ENCODE results near the gene CTAG1B.
"Not testable (repeated sequence)": the region's sequence is repeated elsewhere in the genome, so short reads cannot be mapped to it uniquely, and the experiment has no call there.

The CTAG1B gene

GRCh38 chrX:154619182-154619581 is at the start of gene CTAG1B:
CTAG1B (minus strand) TSS chrX:154619282; CDS start chrX:154619218, 64 bp downstream.
- not testable (repeated sequence) for H3K4me3 ChIP-seq (replicated peaks; ENCODE audit: low read depth, low read length); DNase-seq (ENCODE audit: extremely low read depth, low read depth)

GRCh38 chrX:154661899-154662298 is 42.8 kb upstream of the CTAG1B start:
- no peak for TF ChIP-seq CTCF (IDR thresholded peaks at IDR 0.05; ENCODE audit: low read depth, low read length, missing control alignments)

GRCh38 chrX:154661170-154661569 is 42.1 kb upstream of the CTAG1B start:
- TF ChIP-seq CTCF (IDR thresholded peaks at IDR 0.05; ENCODE audit: low read depth, low read length, missing control alignments) = no peak
- DNase-seq (ENCODE audit: extremely low read depth, low read depth) = no peak
- H3K4me3 ChIP-seq (replicated peaks; ENCODE audit: low read depth, low read length) = no peak overlapping the region

More at GRCh38 chrX:154661899-154662298, 42.8 kb upstream of the CTAG1B start:
- no peak overlapping the region for H3K4me3 ChIP-seq (replicated peaks; ENCODE audit: low read depth, low read length)
- DNase-seq (ENCODE audit: extremely low read depth, low read depth) = no peak

- no peak overlapping the region for H3K4me3 ChIP-seq (replicated peaks; ENCODE audit: low read depth, low read length)
- no peak for DNase-seq (ENCODE audit: extremely low read depth, low read depth)
- TF ChIP-seq CTCF (IDR thresholded peaks at IDR 0.05; ENCODE audit: low read depth, low read length, missing control alignments) = no peak
Measured at GRCh38 chrX:154660541-154660940, 41.5 kb upstream of the CTAG1B start.

- H3K4me3 ChIP-seq (replicated peaks; ENCODE audit: low read depth, low read length) = no peak overlapping the region
- TF ChIP-seq CTCF (IDR thresholded peaks at IDR 0.05; ENCODE audit: low read depth, low read length, missing control alignments) = no peak
- DNase-seq (ENCODE audit: extremely low read depth, low read depth) = no peak
Measured at GRCh38 chrX:154658957-154659356, 39.9 kb upstream of the CTAG1B start.

- DNase-seq (ENCODE audit: extremely low read depth, low read depth) = no peak
- H3K4me3 ChIP-seq (replicated peaks; ENCODE audit: low read depth, low read length) = no peak overlapping the region
- TF ChIP-seq CTCF (IDR thresholded peaks at IDR 0.05; ENCODE audit: low read depth, low read length, missing control alignments) = no peak
Measured at GRCh38 chrX:154658187-154658586, 39.1 kb upstream of the CTAG1B start.

GRCh38 chrX:154657226-154657805 is 38.2 kb upstream of the CTAG1B start:
- no peak overlapping the region for H3K4me3 ChIP-seq (replicated peaks; ENCODE audit: low read depth, low read length)

More at GRCh38 chrX:154657226-154657805, 38.2 kb upstream of the CTAG1B start:
- TF ChIP-seq CTCF (IDR thresholded peaks at IDR 0.05; ENCODE audit: low read depth, low read length, missing control alignments) = no peak
- DNase-seq (ENCODE audit: extremely low read depth, low read depth) = no peak

Data from HFF-Myc (cell line).